Measurements from ENCODE around the gene ARHGEF25.
"Not testable (repeated sequence)": the region's sequence is repeated elsewhere in the genome, so short reads cannot be mapped to it uniquely, and the experiment has no call there.

Gene ARHGEF25

GRCh38 chr12:57581802-57582201 lies 29.4 kb upstream of the ARHGEF25 start:
- Mint-ChIP-seq H3K27ac (no peak overlapping the region), H3K4me3 (no peak overlapping the region), H3K27me3 (no peaks in the 10 kb centered on the region), H3K4me1 (peaks cover 6% of the 10 kb centered on the region), H3K9me3 (no peaks in the 10 kb centered on the region)
- DNase-seq, result no peak
- no peak for ATAC-seq

GRCh38 chr12:57582440-57582839 lies 28.8 kb upstream of the ARHGEF25 start:
- DNase-seq, result no peak
- H3K9me3 Mint-ChIP-seq, result no peaks in the 10 kb centered on the region
- no peaks in the 10 kb centered on the region for H3K27me3 Mint-ChIP-seq
- peaks cover 6% of the 10 kb centered on the region for H3K4me1 Mint-ChIP-seq
- peak overlapping the region in 1 of 2 donors; percentile 9 for H3K27ac Mint-ChIP-seq
- no peak for ATAC-seq
- H3K4me3 Mint-ChIP-seq, result no peak overlapping the region

- no peak overlapping the region for H3K27ac Mint-ChIP-seq
- peaks cover 6% of the 10 kb centered on the region for H3K4me1 Mint-ChIP-seq
- no peak overlapping the region for H3K4me3 Mint-ChIP-seq
- no peaks in the 10 kb centered on the region for H3K27me3 Mint-ChIP-seq
- no peaks in the 10 kb centered on the region for H3K9me3 Mint-ChIP-seq
- DNase-seq (peak; percentile 72 to 81), ATAC-seq (peak; percentile 99)
Measured at GRCh38 chr12:57583008-57583831, 28.0 kb upstream of the ARHGEF25 start.

- Mint-ChIP-seq H3K4me3 (no peak overlapping the region), H3K9me3 (no peaks in the 10 kb centered on the region), H3K27me3 (no peaks in the 10 kb centered on the region), H3K4me1 (peaks cover 6% of the 10 kb centered on the region), H3K27ac (no peak overlapping the region)
- no peak for DNase-seq
- ATAC-seq, result no peak
Measured at GRCh38 chr12:57584050-57584449, 27.2 kb upstream of the ARHGEF25 start.

- Mint-ChIP-seq H3K4me1 (peaks cover 6% of the 10 kb centered on the region), H3K27me3 (no peaks in the 10 kb centered on the region), H3K9me3 (no peaks in the 10 kb centered on the region), H3K27ac (no peak overlapping the region), H3K4me3 (no peak overlapping the region)
- DNase-seq, result no peak
- no peak for ATAC-seq
Measured at GRCh38 chr12:57584690-57585089, 26.5 kb upstream of the ARHGEF25 start.

- no peak for ATAC-seq
- Mint-ChIP-seq H3K4me3 (no peak overlapping the region), H3K27me3 (no peaks in the 10 kb centered on the region), H3K9me3 (no peaks in the 10 kb centered on the region), H3K27ac (no peak overlapping the region), H3K4me1 (peaks cover 7% of the 10 kb centered on the region)
- DNase-seq, result no peak
Measured at GRCh38 chr12:57585156-57585555, 26.1 kb upstream of the ARHGEF25 start.

GRCh38 chr12:57586128-57586527 lies 25.1 kb upstream of the ARHGEF25 start:
- no peak overlapping the region for H3K4me3 Mint-ChIP-seq
- peaks cover 13% of the 10 kb centered on the region for H3K4me1 Mint-ChIP-seq
- no peak overlapping the region for H3K27ac Mint-ChIP-seq
- no peak for ATAC-seq
- no peaks in the 10 kb centered on the region for H3K9me3 Mint-ChIP-seq
- DNase-seq, result no peak
- no peaks in the 10 kb centered on the region for H3K27me3 Mint-ChIP-seq

- Mint-ChIP-seq H3K9me3 (no peaks in the 10 kb centered on the region), H3K4me3 (no peak overlapping the region), H3K27me3 (no peaks in the 10 kb centered on the region), H3K27ac (no peak overlapping the region), H3K4me1 (peaks cover 20% of the 10 kb centered on the region)
- no peak for ATAC-seq
- no peak for DNase-seq
Measured at GRCh38 chr12:57586832-57587429, 24.3 kb upstream of the ARHGEF25 start.

GRCh38 chr12:57588951-57589610 lies 22.2 kb upstream of the ARHGEF25 start:
- not testable (repeated sequence) for DNase-seq, H3K9me3 Mint-ChIP-seq, H3K27ac Mint-ChIP-seq, H3K4me3 Mint-ChIP-seq, H3K27me3 Mint-ChIP-seq, ATAC-seq
- H3K4me1 Mint-ChIP-seq, result peaks cover 24% of the 10 kb centered on the region

- ATAC-seq (no peak), DNase-seq (no peak)
- Mint-ChIP-seq H3K9me3 (no peaks in the 10 kb centered on the region), H3K27me3 (no peaks in the 10 kb centered on the region), H3K4me1 (peaks cover 24% of the 10 kb centered on the region), H3K4me3 (peak overlapping the region; percentile 86 to 88), H3K27ac (peak overlapping the region in 1 of 2 donors; percentile 85)
Measured at GRCh38 chr12:57590479-57590863, 20.8 kb upstream of the ARHGEF25 start.

- DNase-seq (peak; percentile 74 to 80), ATAC-seq (peak; percentile 92)
- Mint-ChIP-seq H3K9me3 (no peaks in the 10 kb centered on the region), H3K4me3 (peak within 1 kb of the TSS; percentile 86 to 88), H3K4me1 (peaks cover 24% of the 10 kb centered on the region), H3K27ac (peak within 1 kb of the TSS; percentile 85 to 97), H3K27me3 (no peaks in the 10 kb centered on the region)
Measured at GRCh38 chr12:57590864-57591781, 20.1 kb upstream of the ARHGEF25 start, which contains the start of gene PIP4K2C. Gene PIP4K2C (plus strand): TSS chr12:57591192. CDS start chr12:57591290, 98 bp downstream.

GRCh38 chr12:57591782-57592325 lies 19.4 kb upstream of the ARHGEF25 start:
- Mint-ChIP-seq H3K27me3 (no peaks in the 10 kb centered on the region), H3K9me3 (no peaks in the 10 kb centered on the region), H3K4me1 (peaks cover 24% of the 10 kb centered on the region), H3K4me3 (peak overlapping the region; percentile 86 to 88), H3K27ac (peak overlapping the region; percentile 16 to 97)
- no peak for DNase-seq
- ATAC-seq, result no peak

GRCh38 chr12:57592551-57593165 lies 18.6 kb upstream of the ARHGEF25 start:
- Mint-ChIP-seq H3K27me3 (no peaks in the 10 kb centered on the region), H3K27ac (no peak overlapping the region), H3K9me3 (no peaks in the 10 kb centered on the region), H3K4me1 (peaks cover 24% of the 10 kb centered on the region), H3K4me3 (peak overlapping the region in 1 of 2 donors; percentile 86)
- no peak for ATAC-seq
- DNase-seq, result no peak

- Mint-ChIP-seq H3K9me3 (no peaks in the 10 kb centered on the region), H3K4me1 (peaks cover 24% of the 10 kb centered on the region), H3K27me3 (no peaks in the 10 kb centered on the region), H3K27ac (no peak overlapping the region), H3K4me3 (no peak overlapping the region)
- ATAC-seq (no peak), DNase-seq (no peak)
Measured at GRCh38 chr12:57593187-57593586, 18.0 kb upstream of the ARHGEF25 start.
